ENCODE measurements around the gene EME1. TPM values are rescaled to one million over a fixed set of nuclear protein-coding genes. Genes with fewer than 3 reads are reported as not detected.

EME1 gene
- total RNA-seq, 2 donors from 2014 or later: 1.8 to 10.1 TPM

DNA sequence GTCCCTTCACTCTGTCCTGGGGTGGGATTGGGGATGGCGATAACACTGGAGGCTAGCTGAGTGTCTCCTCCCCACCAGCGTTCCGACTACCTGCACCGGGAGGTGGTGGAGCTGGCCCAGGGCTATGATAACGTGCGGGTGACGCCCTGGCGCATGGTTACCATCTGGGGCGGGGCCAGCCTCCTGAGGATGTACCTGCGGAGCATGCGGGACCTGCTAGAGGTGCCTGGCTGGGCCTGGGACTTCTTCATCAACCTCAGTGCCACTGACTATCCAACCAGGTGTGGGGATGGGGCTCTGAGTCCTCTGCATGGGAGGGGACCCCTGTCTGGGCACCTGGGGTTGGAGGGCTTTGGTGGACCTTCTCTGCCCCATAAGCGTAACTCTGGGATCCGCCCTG lies 18.3 kb upstream of the EME1 start:
- H3K9me3 ChIP-seq: no peaks in the 10 kb centered on the region
- DNase-seq: no peak
- no peak overlapping the region for H3K27ac ChIP-seq
- H3K4me1 ChIP-seq: no peaks in the 10 kb centered on the region
- H3K36me3 ChIP-seq: peaks cover 7% of the 10 kb centered on the region
- no peak overlapping the region for H3K9ac ChIP-seq (ENCODE audit: low read depth in 2 of 2, low read length in 2 of 2)
- intact Hi-C loops (cut with DNase I): no loop called here
- TF ChIP-seq, protein P1, sequence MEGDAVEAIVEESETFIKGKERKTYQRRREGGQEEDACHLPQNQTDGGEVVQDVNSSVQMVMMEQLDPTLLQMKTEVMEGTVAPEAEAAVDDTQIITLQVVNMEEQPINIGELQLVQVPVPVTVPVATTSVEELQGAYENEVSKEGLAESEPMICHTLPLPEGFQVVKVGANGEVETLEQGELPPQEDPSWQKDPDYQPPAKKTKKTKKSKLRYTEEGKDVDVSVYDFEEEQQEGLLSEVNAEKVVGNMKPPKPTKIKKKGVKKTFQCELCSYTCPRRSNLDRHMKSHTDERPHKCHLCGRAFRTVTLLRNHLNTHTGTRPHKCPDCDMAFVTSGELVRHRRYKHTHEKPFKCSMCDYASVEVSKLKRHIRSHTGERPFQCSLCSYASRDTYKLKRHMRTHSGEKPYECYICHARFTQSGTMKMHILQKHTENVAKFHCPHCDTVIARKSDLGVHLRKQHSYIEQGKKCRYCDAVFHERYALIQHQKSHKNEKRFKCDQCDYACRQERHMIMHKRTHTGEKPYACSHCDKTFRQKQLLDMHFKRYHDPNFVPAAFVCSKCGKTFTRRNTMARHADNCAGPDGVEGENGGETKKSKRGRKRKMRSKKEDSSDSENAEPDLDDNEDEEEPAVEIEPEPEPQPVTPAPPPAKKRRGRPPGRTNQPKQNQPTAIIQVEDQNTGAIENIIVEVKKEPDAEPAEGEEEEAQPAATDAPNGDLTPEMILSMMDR (IDR thresholded peaks at IDR 0.05): no peak
- H3K4me3 ChIP-seq: no peak overlapping the region
- no peaks in the 10 kb centered on the region for H3K27me3 ChIP-seq

DNA sequence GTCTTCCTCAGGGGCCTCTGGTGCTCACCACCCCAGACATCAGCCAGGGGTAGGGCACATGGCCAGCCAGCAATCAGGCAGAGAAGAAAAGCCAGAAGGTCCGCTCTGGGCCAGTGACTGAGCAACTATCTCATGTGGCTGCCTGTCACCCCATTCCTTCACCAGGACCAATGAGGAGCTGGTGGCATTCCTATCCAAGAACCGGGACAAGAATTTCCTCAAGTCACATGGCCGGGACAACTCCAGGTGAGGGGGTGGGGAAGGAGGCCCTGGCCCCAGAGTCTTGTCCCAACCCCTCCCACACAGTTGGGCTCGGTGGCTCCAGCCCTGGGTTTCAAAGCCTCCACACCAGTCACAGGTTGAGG lies 17.7 kb upstream of the EME1 start:
- no peaks in the 10 kb centered on the region for H3K9me3 ChIP-seq
- TF ChIP-seq, protein P1 (IDR thresholded peaks at IDR 0.05): no peak
- H3K4me3 ChIP-seq: no peak overlapping the region
- no peak for DNase-seq
- H3K27me3 ChIP-seq: no peaks in the 10 kb centered on the region
- H3K36me3 ChIP-seq: peaks cover 7% of the 10 kb centered on the region
- H3K9ac ChIP-seq (ENCODE audit: low read depth in 2 of 2, low read length in 2 of 2): no peak overlapping the region
- no peak overlapping the region for H3K27ac ChIP-seq
- no peaks in the 10 kb centered on the region for H3K4me1 ChIP-seq
- intact Hi-C loops (cut with DNase I): no loop called here

DNA sequence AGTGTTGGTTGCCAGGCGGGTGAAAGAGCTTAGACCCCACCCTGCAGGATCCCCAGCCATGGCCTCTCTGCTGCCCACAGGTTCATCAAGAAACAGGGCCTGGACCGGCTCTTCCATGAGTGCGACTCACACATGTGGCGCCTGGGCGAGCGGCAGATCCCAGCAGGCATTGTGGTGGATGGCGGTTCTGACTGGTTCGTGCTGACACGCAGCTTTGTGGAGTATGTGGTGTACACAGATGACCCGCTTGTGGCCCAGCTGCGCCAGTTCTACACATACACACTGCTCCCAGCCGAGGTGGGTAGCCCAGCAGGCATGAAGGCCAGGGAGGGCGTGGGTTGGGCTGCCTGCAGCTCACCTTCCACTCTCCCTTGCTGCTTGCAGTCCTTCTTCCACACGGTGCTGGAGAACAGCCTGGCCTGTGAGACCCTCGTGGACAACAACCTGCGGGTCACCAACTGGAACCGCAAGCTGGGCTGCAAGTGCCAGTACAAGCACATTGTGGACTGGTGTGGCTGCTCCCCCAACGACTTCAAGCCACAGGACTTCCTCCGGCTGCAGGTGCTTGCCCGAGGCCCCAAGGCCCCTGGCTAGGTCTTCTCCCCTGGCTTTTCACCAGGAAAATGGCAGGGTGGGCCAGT lies 17.2 kb upstream of the EME1 start:
- no peak for DNase-seq
- Histone ChIP-seq H3K9me3 (no peaks in the 10 kb centered on the region), H3K36me3 (peaks cover 7% of the 10 kb centered on the region), H3K4me3 (no peak overlapping the region), H3K27me3 (no peaks in the 10 kb centered on the region), H3K27ac (no peak overlapping the region), H3K4me1 (no peaks in the 10 kb centered on the region), H3K9ac (ENCODE audit: low read depth in 2 of 2, low read length in 2 of 2) (no peak overlapping the region)
- TF ChIP-seq, protein P1 (IDR thresholded peaks at IDR 0.05): no peak
- intact Hi-C loops (cut with DNase I): no loop called here

DNA sequence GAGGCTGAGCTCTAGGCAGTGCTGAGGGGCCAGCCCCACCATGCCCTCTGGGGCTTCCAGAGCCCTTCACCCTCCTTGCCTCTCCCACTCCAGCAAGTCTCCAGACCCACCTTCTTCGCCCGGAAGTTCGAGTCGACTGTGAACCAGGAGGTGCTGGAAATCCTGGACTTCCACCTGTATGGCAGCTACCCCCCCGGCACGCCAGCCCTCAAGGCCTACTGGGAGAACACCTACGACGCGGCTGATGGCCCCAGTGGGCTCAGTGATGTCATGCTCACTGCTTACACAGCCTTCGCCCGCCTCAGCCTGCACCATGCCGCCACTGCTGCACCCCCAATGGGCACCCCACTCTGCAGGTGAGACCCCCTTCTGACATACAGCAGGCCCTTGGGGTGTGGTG lies 16.6 kb upstream of the EME1 start:
- H3K9me3 ChIP-seq: no peaks in the 10 kb centered on the region
- H3K4me1 ChIP-seq: no peaks in the 10 kb centered on the region
- no peak overlapping the region for H3K9ac ChIP-seq (ENCODE audit: low read depth in 2 of 2, low read length in 2 of 2)
- peaks cover 7% of the 10 kb centered on the region for H3K36me3 ChIP-seq
- H3K4me3 ChIP-seq: no peak overlapping the region
- TF ChIP-seq, protein P1 (IDR thresholded peaks at IDR 0.05): no peak
- DNase-seq: no peak
- intact Hi-C loops (cut with DNase I): no loop called here
- H3K27me3 ChIP-seq: no peaks in the 10 kb centered on the region
- H3K27ac ChIP-seq: no peak overlapping the region

DNA sequence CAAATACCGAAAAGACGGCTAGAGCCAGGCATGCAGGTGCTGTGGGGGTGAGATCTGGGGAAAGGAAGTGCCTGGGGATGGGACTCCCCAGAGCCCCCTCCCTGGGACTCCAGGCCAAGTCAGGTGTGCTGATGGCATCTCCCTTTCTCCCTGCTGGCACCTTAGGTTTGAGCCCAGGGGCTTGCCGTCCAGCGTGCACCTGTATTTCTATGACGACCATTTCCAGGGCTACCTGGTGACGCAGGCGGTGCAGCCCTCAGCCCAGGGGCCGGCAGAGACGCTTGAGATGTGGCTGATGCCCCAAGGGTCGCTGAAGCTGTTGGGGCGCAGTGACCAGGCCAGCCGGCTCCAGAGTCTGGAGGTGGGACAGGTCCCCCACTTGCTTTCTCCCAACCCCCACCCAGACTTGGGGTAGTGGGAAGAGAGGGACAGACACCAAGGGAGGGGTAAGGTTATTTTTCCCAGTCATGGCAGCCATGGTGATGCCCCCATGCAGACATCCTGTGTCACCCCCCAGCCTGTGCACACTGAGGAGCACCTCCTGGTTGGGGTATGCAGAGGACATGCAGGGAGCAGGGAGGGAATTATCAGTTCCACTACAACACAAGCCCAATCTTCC lies 16.0 kb upstream of the EME1 start:
- TF ChIP-seq, protein P1 (IDR thresholded peaks at IDR 0.05): no peak
- H3K27me3 ChIP-seq: no peaks in the 10 kb centered on the region
- DNase-seq: no peak
- H3K4me3 ChIP-seq: no peak overlapping the region
- intact Hi-C loops (cut with DNase I): no loop called here
- H3K36me3 ChIP-seq: peaks cover 7% of the 10 kb centered on the region
- no peak overlapping the region for H3K27ac ChIP-seq
- H3K9me3 ChIP-seq: no peaks in the 10 kb centered on the region
- H3K4me1 ChIP-seq: no peaks in the 10 kb centered on the region
- H3K9ac ChIP-seq (ENCODE audit: low read depth in 2 of 2, low read length in 2 of 2): no peak overlapping the region

Data from colonic mucosa (tissue), 4 donors.